Mesenchymal stem cell (in vitro differentiated cells and primary cell): ENCODE data around the gene RPL15.
A peak's percentile ranks its signal among the peaks of the same experiment; 100 is the strongest.
"Not testable (repeated sequence)": the region's sequence is repeated elsewhere in the genome, so short reads cannot be mapped to it uniquely, and the experiment has no call there.

Source experiments
- DNase-seq: peaks from one replicate; pipeline ENCODE4 v3.0.0-alpha.2; 2013
- H2AFZ ChIP-seq: one replicate; pipeline ENCODE4 v1.6.1; 2013; ENCODE audit warnings: low read depth, mild to moderate bottlenecking, control low read depth, inconsistent platforms, low read length, moderate library complexity
- H2AK5ac ChIP-seq: 2 replicates; pipeline ENCODE4 v1.6.1; 2013; ENCODE audit warnings: low read length, moderate library complexity, mild to moderate bottlenecking, inconsistent platforms; ENCODE audit not compliant: severe bottlenecking
- H2BK120ac ChIP-seq: one replicate; pipeline ENCODE4 v1.6.1; 2013; ENCODE audit warnings: low read depth, mild to moderate bottlenecking, inconsistent platforms, low read length, moderate library complexity
- H2BK12ac ChIP-seq, 2 experiments: one replicate each; pipeline ENCODE4 v1.6.1; 2013; ENCODE audit warnings: inconsistent platforms in 2 of 2, low read length in 2 of 2, mild to moderate bottlenecking in 2 of 2, moderate library complexity in 2 of 2, control low read depth in 1 of 2
- H2BK15ac ChIP-seq: one replicate; pipeline ENCODE4 v1.6.1; 2013; ENCODE audit warnings: mild to moderate bottlenecking, low read depth, inconsistent platforms; ENCODE audit not compliant: poor library complexity, severe bottlenecking
- H2BK5ac ChIP-seq: 2 replicates; pipeline ENCODE4 v1.6.1; 2013; ENCODE audit warnings: low read depth, mild to moderate bottlenecking, low read length, control low read depth, inconsistent platforms; ENCODE audit not compliant: poor library complexity, severe bottlenecking
- H3K14ac ChIP-seq, 2 experiments: one replicate each; pipeline ENCODE4 v1.6.1; 2013; ENCODE audit warnings: inconsistent platforms in 2 of 2, low read length in 2 of 2, control low read depth in 1 of 2, mild to moderate bottlenecking in 1 of 2, moderate library complexity in 1 of 2
- H3K18ac ChIP-seq, 2 experiments: one replicate each; pipeline ENCODE4 v1.6.1; 2013; ENCODE audit warnings: inconsistent platforms in 2 of 2, low read length in 2 of 2, control low read depth in 1 of 2, low read depth in 1 of 2, mild to moderate bottlenecking in 1 of 2
- H3K23ac ChIP-seq, 2 experiments: one replicate each; pipeline ENCODE4 v1.6.1; 2013; ENCODE audit warnings: inconsistent platforms in 2 of 2, low read length in 2 of 2, mild to moderate bottlenecking in 2 of 2, moderate library complexity in 2 of 2, control low read depth in 1 of 2
- H3K27ac ChIP-seq: 2 replicates; pipeline ENCODE4 v1.5.1; 2013; ENCODE audit warnings: mild to moderate bottlenecking, moderate library complexity, low read length, control low read depth, inconsistent platforms; ENCODE audit not compliant: poor library complexity, severe bottlenecking
- H3K27me3 ChIP-seq, 2 experiments: 2 replicates each; pipeline versions ENCODE4 v1.6.1 to v1.7.0; 2013; ENCODE audit warnings: low read length in 2 of 2, mild to moderate bottlenecking in 2 of 2, moderate library complexity in 2 of 2, control low read depth in 1 of 2, inconsistent platforms in 1 of 2; ENCODE audit not compliant: control insufficient read depth in 1 of 2, insufficient read depth in 1 of 2
- H3K36me3 ChIP-seq, 2 experiments: 2 replicates each; pipeline versions ENCODE4 v1.6.1 to v1.7.0; 2013; ENCODE audit warnings: low read length in 2 of 2, control low read depth in 1 of 2, inconsistent platforms in 1 of 2, low read depth in 1 of 2, mild to moderate bottlenecking in 1 of 2; ENCODE audit not compliant: insufficient read depth in 2 of 2, control insufficient read depth in 1 of 2
- H3K4ac ChIP-seq, 2 experiments: one replicate each; pipeline ENCODE4 v1.6.1; 2013; ENCODE audit warnings: inconsistent platforms in 2 of 2, low read length in 2 of 2, mild to moderate bottlenecking in 2 of 2, moderate library complexity in 2 of 2, control low read depth in 1 of 2, low read depth in 1 of 2
- H3K4me1 ChIP-seq: 2 replicates; pipeline ENCODE4 v1.6.1; 2013; ENCODE audit warnings: low read depth, low read length, control low read depth; ENCODE audit not compliant: control insufficient read depth, insufficient read depth
- H3K4me2 ChIP-seq: 2 replicates; pipeline ENCODE4 v1.6.1; 2013; ENCODE audit warnings: low read length, mild to moderate bottlenecking, inconsistent platforms; ENCODE audit not compliant: poor library complexity, severe bottlenecking
- H3K4me3 ChIP-seq, 2 experiments: 2 replicates each; pipeline versions ENCODE4 v1.5.1 to v1.7.0; 2013; ENCODE audit warnings: low read length in 2 of 2, mild to moderate bottlenecking in 2 of 2, control low read depth in 1 of 2, low read depth in 1 of 2; ENCODE audit not compliant: insufficient read depth in 1 of 2
- H3K79me1 ChIP-seq: replicated peaks from 2 replicates; pipeline ENCODE4 v1.6.1; 2013; ENCODE audit warnings: mild to moderate bottlenecking, control low read depth, low read length, inconsistent platforms; ENCODE audit not compliant: poor library complexity, severe bottlenecking
- H3K9ac ChIP-seq: 2 replicates; pipeline ENCODE4 v1.7.0; 2013; ENCODE audit warnings: mild to moderate bottlenecking, low read length, moderate library complexity
- H3K9me3 ChIP-seq: 2 replicates; pipeline ENCODE4 v1.7.0; 2013; ENCODE audit warnings: mild to moderate bottlenecking, low read length; ENCODE audit not compliant: control insufficient read depth
- H4K8ac ChIP-seq: one replicate; pipeline ENCODE4 v1.6.1; 2013; ENCODE audit warnings: inconsistent platforms, mild to moderate bottlenecking, low read length, moderate library complexity
- H4K91ac ChIP-seq: one replicate; pipeline ENCODE4 v1.6.1; 2013; ENCODE audit warnings: mild to moderate bottlenecking, low read length, inconsistent platforms
- WGBS: methylation state at CpG from one replicate; pipeline ENCODE4 v1.1.7; 2013; ENCODE audit warnings: mixed read lengths; 5-methylcytosine and 5-hydroxymethylcytosine counted together

The RPL15 gene

DNA sequence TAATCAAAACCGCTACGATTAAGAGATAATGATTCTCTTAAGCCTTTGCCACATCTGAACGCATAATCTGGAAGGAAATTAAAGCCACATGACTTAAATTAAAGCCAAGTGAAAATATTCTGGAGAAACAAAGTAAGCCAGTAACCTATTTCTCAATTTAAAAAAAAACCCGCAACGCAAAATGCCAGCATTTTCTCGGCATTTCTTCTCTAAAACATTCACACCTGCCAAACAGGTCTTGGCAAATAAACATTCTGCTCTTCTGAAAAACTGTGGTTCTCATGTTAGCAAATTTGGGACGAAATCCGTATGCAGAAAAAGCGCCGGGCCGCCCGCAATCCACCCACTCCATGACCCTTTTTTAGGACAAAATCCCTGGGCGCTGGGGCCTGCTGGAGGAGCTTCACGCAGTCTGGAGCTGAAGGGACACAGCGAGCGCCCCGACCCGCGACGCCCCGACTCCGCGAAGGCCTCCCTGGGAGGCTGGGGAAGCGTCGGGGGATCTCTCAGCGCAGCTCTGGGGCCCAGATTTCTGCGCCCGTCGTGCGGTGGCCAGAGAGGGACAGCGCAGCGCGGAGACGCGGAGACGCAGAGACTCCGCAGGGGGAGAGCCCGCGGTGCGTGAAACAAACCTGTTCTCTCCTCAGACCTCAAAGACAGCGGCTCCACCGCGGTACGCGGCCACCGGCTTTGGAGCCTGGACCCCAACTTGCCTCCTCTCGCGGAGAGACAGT, 613 bp upstream of the RPL15 start:
- no peak overlapping the region for H2AK5ac ChIP-seq
- H2BK120ac ChIP-seq, result no peak overlapping the region
- peaks cover 0 to 34% of the 10 kb centered on the region in 2 experiments for H3K36me3 ChIP-seq
- H3K14ac ChIP-seq, result peak overlapping the region in 1 of 2 experiments; percentile 86
- peak overlapping the region in 1 of 2 experiments; percentile 75 for H3K23ac ChIP-seq
- no peaks in the 10 kb centered on the region for H3K4me1 ChIP-seq
- H3K27ac ChIP-seq, result peak overlapping the region; percentile 56
- H3K27me3 ChIP-seq, result no peaks in the 10 kb centered on the region
- no peaks in the 10 kb centered on the region for H3K9me3 ChIP-seq
- 3% methylated on average over 48 of the region's 48 CpGs for WGBS
- H3K79me1 ChIP-seq, result peaks cover 10% of the 10 kb centered on the region
- H3K9ac ChIP-seq, result peak overlapping the region; percentile 97
- no peak for DNase-seq
- peak overlapping the region in 1 of 2 experiments; percentile 81 for H3K4ac ChIP-seq
- H2BK12ac ChIP-seq, result peak overlapping the region in 1 of 2 experiments; percentile 10
- H3K4me2 ChIP-seq, result peak overlapping the region; percentile 72
- H2BK5ac ChIP-seq, result no peak overlapping the region
- H2AFZ ChIP-seq, result peak overlapping the region; percentile 75
- no peak overlapping the region for H2BK15ac ChIP-seq
- H4K91ac ChIP-seq, result no peak overlapping the region
- H3K4me3 ChIP-seq, result peak overlapping the region; percentile 70 to 92
- H3K18ac ChIP-seq, result peak overlapping the region; percentile 11 to 86
- peak overlapping the region; percentile 29 for H4K8ac ChIP-seq

GRCh38 chr3:23917679-23918303, 859 bp downstream of the RPL15 start:
- H3K4me3 ChIP-seq, result peak overlapping the region; percentile 80 to 92
- H3K23ac ChIP-seq, result peak overlapping the region in 1 of 2 experiments; percentile 72
- H3K27ac ChIP-seq, H4K91ac ChIP-seq, H2BK5ac ChIP-seq, H3K79me1 ChIP-seq, H2BK120ac ChIP-seq, H3K9me3 ChIP-seq, H2BK12ac ChIP-seq, H3K27me3 ChIP-seq, H3K4me1 ChIP-seq, H2AFZ ChIP-seq, H2BK15ac ChIP-seq: not testable (repeated sequence)
- DNase-seq, result peak; percentile 60
- peak overlapping the region; percentile 90 for H3K4me2 ChIP-seq
- under 1% methylated on average over 17 of the region's 21 CpGs for WGBS
- peak overlapping the region; percentile 97 for H3K9ac ChIP-seq
- H3K4ac ChIP-seq, result peak overlapping the region; percentile 76 to 80
- H3K36me3 ChIP-seq, result peaks cover 5 to 37% of the 10 kb centered on the region in 2 experiments
- peak overlapping the region; percentile 77 for H4K8ac ChIP-seq
- peak overlapping the region in 1 of 2 experiments; percentile 92 for H3K14ac ChIP-seq
- H2AK5ac ChIP-seq, result peak overlapping the region; percentile 58
- peak overlapping the region; percentile 90 to 96 for H3K18ac ChIP-seq

- H3K9ac ChIP-seq, result peak overlapping the region; percentile 97
- H2AFZ ChIP-seq, H4K91ac ChIP-seq, H3K4me1 ChIP-seq, DNase-seq, H3K9me3 ChIP-seq, H3K18ac ChIP-seq, H3K79me1 ChIP-seq, H3K23ac ChIP-seq, H3K4ac ChIP-seq, H2BK15ac ChIP-seq, H4K8ac ChIP-seq, H2AK5ac ChIP-seq, H2BK5ac ChIP-seq, H3K27ac ChIP-seq, H3K27me3 ChIP-seq, H2BK120ac ChIP-seq, H2BK12ac ChIP-seq, H3K14ac ChIP-seq: not testable (repeated sequence)
- H3K36me3 ChIP-seq, result peaks cover 5 to 37% of the 10 kb centered on the region in 2 experiments
- H3K4me3 ChIP-seq, result peak overlapping the region in 1 of 2 experiments; percentile 92
- peak overlapping the region; percentile 90 for H3K4me2 ChIP-seq
- WGBS, result 53% methylated on average over 12 of the region's 12 CpGs
These were observed 1.4 kb downstream of the RPL15 start for GRCh38 chr3:23918331-23918730.

GRCh38 chr3:23919628-23920027, 2.7 kb downstream of the RPL15 start:
- Histone ChIP-seq H3K14ac (no peak overlapping the region), H2BK5ac (no peak overlapping the region), H3K36me3 (peaks cover 5 to 37% of the 10 kb centered on the region in 2 experiments), H3K23ac (no peak overlapping the region), H2BK120ac (no peak overlapping the region), H3K27ac (no peak overlapping the region), H3K9ac (peak overlapping the region; percentile 10), H3K79me1 (peaks cover 10% of the 10 kb centered on the region), H3K4me3 (no peak overlapping the region), H4K8ac (no peak overlapping the region), H2AFZ (no peak overlapping the region), H3K9me3 (no peaks in the 10 kb centered on the region), H3K4me1 (peaks cover 6% of the 10 kb centered on the region), H3K4me2 (peak overlapping the region; percentile 10), H3K27me3 (no peaks in the 10 kb centered on the region), H4K91ac (no peak overlapping the region), H2AK5ac (no peak overlapping the region), H2BK15ac (no peak overlapping the region), H3K4ac (no peak overlapping the region), H2BK12ac (no peak overlapping the region), H3K18ac (no peak overlapping the region)
- DNase-seq, result no peak
- WGBS, result 100% methylated on average over 2 of the region's 2 CpGs
